HG03159 (cell line): ENCODE results near the gene MRPL11.
"Not testable (repeated sequence)": the region's sequence is repeated elsewhere in the genome, so short reads cannot be mapped to it uniquely, and the experiment has no call there.

Experiments used
- ATAC-seq: cut with Tn5 transposase; IDR thresholded peaks from one replicate; pipeline ENCODE4 v1.9.1; 2021; ENCODE audit warnings: mild to moderate bottlenecking, moderate library complexity; ENCODE audit not compliant: unreplicated experiment

The MRPL11 gene

GRCh38 chr11:66431871-66432329 is 6.7 kb downstream of the MRPL11 start:
- ATAC-seq = not testable (repeated sequence)

GRCh38 chr11:66431287-66431686 is 7.4 kb downstream of the MRPL11 start:
- not testable (repeated sequence) for ATAC-seq

- no peak for ATAC-seq
Measured at GRCh38 chr11:66429983-66430602, 8.6 kb downstream of the MRPL11 start.

GRCh38 chr11:66428933-66429332 is 9.7 kb downstream of the MRPL11 start:
- no peak for ATAC-seq

- ATAC-seq = no peak
Measured at GRCh38 chr11:66426314-66426713, 12.3 kb downstream of the MRPL11 start.

GRCh38 chr11:66421492-66422205 is 17.0 kb downstream of the MRPL11 start:
- peak; percentile 62 for ATAC-seq

- no peak for ATAC-seq
Measured at GRCh38 chr11:66420671-66421476, 17.8 kb downstream of the MRPL11 start, which contains the start of gene NPAS4. NPAS4 (plus strand) TSS chr11:66421035; CDS start chr11:66421180, 145 bp downstream.

GRCh38 chr11:66419825-66420224 is 18.8 kb downstream of the MRPL11 start:
- ATAC-seq = no peak

- no peak for ATAC-seq
Measured at GRCh38 chr11:66418986-66419308, 19.7 kb downstream of the MRPL11 start.

- no peak for ATAC-seq
Measured at GRCh38 chr11:66418168-66418985, 20.3 kb downstream of the MRPL11 start.

- no peak for ATAC-seq
Measured at GRCh38 chr11:66417000-66417399, 21.6 kb downstream of the MRPL11 start.

- no peak for ATAC-seq
Measured at GRCh38 chr11:66415423-66415822, 23.2 kb downstream of the MRPL11 start.

- no peak for ATAC-seq
Measured at GRCh38 chr11:66414120-66414934, 24.3 kb downstream of the MRPL11 start.

- no peak for ATAC-seq
Measured at GRCh38 chr11:66413167-66413566, 25.5 kb downstream of the MRPL11 start.

- no peak for ATAC-seq
Measured at GRCh38 chr11:66412110-66412509, 26.5 kb downstream of the MRPL11 start.

- ATAC-seq = no peak
Measured at GRCh38 chr11:66411323-66411722, 27.3 kb downstream of the MRPL11 start.

- no peak for ATAC-seq
Measured at GRCh38 chr11:66410191-66410590, 28.5 kb downstream of the MRPL11 start.

- ATAC-seq = no peak
Measured at GRCh38 chr11:66409226-66409625, 29.4 kb downstream of the MRPL11 start.

GRCh38 chr11:66408488-66409214 is 30.0 kb downstream of the MRPL11 start:
- ATAC-seq = peak; percentile 62
